Measurements from ENCODE around the gene HERC3.

The HERC3 gene

GRCh38 chr4:88752076-88752463 lies 159.8 kb downstream of the HERC3 start:
- no peak for DNase-seq

DNA sequence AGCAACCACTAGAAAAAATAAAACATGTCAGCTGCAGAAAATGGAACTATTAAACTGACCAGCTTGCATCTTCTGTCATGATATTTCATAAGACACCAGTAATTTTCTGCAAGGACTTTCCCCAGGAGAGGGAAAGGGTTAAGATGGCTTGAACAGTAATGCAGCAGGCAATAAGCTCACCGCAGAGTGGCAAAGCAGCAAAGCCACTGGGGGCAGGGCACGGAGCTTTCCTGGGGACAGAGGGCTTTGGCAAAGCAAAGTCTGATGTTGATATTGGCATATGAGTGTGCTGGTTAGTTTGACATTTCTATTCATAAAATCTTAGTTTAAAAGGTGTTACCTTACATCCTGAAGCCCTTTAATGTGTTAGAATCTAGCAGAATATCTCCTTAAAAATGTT lies 160.5 kb downstream of the HERC3 start:
- DNase-seq: no peak

DNA sequence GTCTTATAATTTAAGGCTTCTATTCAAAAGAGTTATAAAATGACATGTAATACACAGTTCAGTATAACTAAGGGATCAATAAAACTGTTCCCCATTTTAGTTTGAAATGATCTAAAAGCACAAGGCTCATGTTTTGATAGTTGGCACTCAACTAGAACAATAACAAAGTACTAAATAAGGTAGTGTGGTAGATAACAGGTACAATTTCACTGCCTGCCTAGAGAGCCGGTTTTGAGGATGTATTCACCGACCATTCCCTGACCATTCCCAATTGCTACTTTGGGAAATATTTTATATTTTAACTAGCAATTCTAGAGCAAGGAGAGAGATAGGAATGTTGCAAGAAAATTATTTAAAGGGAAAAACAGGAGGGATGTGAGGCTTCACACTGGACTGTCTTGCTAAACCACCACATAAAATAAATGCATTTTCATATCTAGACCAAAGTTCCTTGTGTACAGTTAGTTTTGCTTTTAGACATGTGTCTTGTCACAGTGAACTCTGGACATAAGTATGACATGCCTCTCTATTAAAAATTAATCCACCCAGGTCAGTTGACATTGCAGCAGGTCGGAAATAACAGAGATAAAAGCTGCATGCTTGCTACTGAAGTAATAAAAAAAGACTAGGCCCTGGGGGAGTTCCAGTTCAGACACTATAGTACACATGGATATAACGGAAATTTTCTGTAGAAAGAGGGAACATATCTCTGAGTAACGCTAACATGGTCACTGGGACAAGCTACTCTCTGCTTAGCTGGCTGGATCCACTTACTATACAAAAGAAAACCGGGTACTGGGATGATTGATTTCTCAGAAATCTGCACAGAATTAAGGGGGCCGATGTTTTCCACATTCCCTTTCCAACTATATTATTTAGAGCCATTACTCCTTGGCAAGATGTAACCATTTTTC lies 161.6 kb downstream of the HERC3 start:
- DNase-seq: no peak

- DNase-seq: no peak
Measured at GRCh38 chr4:88754796-88755195, 162.5 kb downstream of the HERC3 start.

GRCh38 chr4:88755454-88755853 lies 163.2 kb downstream of the HERC3 start:
- DNase-seq: no peak

GRCh38 chr4:88756149-88756548 lies 163.9 kb downstream of the HERC3 start:
- DNase-seq: no peak

DNA sequence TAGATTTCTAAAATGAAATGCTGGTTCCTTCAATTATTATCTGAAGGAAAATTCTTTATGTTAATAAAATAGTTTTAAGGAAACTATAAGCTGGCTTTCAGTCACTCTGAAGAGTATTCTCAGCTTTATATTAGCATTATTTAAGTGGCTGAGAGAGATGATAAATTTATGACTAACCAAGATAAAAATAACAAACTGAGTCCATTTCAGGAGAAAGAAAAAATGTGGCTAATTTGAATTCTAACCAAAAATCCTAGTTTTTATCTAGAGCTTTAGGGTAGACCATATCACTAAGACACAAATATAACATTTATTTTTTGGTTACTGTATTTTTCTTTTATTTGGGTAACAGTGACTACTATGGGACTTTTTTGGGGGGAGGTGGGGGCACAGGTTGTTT lies 164.8 kb downstream of the HERC3 start:
- no peak for DNase-seq

GRCh38 chr4:88757776-88758175 lies 165.5 kb downstream of the HERC3 start:
- no peak for DNase-seq

All from CD4-positive, alpha-beta T cell treated with Interleukin-12 subunit alpha and Interleukin-12 subunit beta, for 1 hour (primary cell).